ENCODE measurements around the gene PRR18. TPM values are rescaled to one million over a fixed set of nuclear protein-coding genes. Genes with fewer than 3 reads are reported as not detected.

Gene PRR18
- total and polyA plus RNA-seq, 2 of the 13 experiments (the other 11 are each of a cell fraction or from before 2014, with no cell fraction given): 0.04 TPM

DNA sequence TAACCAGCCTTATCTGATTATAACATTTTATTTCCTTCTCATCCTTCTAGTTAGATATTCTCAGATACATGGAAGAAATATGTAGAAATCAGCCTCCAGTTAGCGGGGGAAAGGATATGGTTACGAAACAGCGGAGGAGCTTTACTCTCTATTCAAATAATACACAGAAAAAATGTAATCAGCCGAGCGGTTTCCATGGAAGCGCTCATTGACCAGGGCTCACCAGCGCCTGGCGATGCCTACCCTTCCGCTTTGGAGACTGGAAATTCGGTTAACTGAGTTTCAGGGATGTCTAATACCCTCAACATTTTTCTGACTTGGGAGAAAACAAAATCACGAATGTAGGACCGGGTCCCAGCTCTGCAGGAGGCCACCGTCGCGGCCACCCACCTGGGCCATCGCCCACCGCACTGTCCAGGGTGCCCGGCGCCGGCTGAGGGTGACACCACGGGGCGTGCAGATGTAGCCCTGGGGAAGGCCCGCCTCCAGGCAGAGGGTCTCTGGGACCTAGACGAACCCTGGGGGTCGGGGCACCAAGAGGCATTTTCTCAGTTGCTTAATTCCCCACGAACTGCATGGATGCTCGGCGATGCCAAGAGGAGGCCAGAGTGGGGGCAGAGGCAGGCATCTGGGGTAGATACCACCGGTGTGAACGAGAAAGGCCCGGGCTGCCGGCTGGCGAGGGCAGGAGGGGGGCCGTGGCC, 1.7 kb downstream of the PRR18 start:
- Histone ChIP-seq H3K27me3 (ENCODE audit: control insufficient read depth in 1 of 2, insufficient read depth in 2 of 2, low read length in 2 of 2) (peaks cover 13 to 60% of the 10 kb centered on the region in 2 experiments; a peak in 4 of 5 replicates), H3K4me2 (ENCODE audit: low read depth, low read length) (0 out of 2 replicates have a peak overlapping the region, but pooled peaks have one; percentile 11), H3K9ac (ENCODE audit: insufficient read depth, low read depth, low read length) (no peak overlapping the region), H3K27ac (ENCODE audit: extremely low read length, insufficient read depth, low read length) (no peak overlapping the region), H3K9me3 (ENCODE audit: low read length) (no peaks in the 10 kb centered on the region), H4K20me1 (ENCODE audit: insufficient read depth, low read length) (no peaks in the 10 kb centered on the region), H2AFZ (ENCODE audit: low read length) (no peak overlapping the region), H3K4me3 (replicated peaks in 1 of 3; ENCODE audit: insufficient read depth in 1 of 3, low read depth in 2 of 3, low read length in 3 of 3) (no peak overlapping the region), H3K79me2 (ENCODE audit: insufficient read depth, low read length) (no peaks in the 10 kb centered on the region), H3K4me1 (ENCODE audit: insufficient read depth, low read length) (peaks cover 40% of the 10 kb centered on the region), H3K36me3 (replicated peaks in 1 of 2; ENCODE audit: control insufficient read depth in 1 of 2, insufficient read depth in 2 of 2, low read length in 2 of 2) (no peaks in the 10 kb centered on the region)
- no TSS peak for BruUV-seq (replicated peaks)
- peak; percentile 59 for DNase-seq (ENCODE audit: low spot score)
- peak; percentile 36 for ATAC-seq
- ChIA-PET CTCF (ENCODE audit: low intra/inter-chr PET ratio, low total read pairs) (no interaction called here), POLR2A (interaction anchor here (0.9 to 1.4 kb wide), 2 partner anchors 36 to 93 kb away, joined by 3 read pairs; no protein-coding TSS in a partner anchor)
- in situ Hi-C loops (cut with HindIII; ENCODE audit: extremely low pct_ligation_motif_present, low pct_unique_long_range_greater_than_20kb) (no loop called here), intact Hi-C loops (cut with micrococcal nuclease; ENCODE audit: unreplicated experiment) (no loop called here)
- WGBS (ENCODE audit: low lambda C conversion rate): 52% methylated on average over 32 of the region's 34 CpGs
- FAIRE-seq: no peak
- TF ChIP-seq ZNF138 (CRISPR knock-in tag; IDR thresholded peaks at IDR 0.05; ENCODE audit: low read depth) (no peak), ETV5 (CRISPR knock-in tag; IDR thresholded peaks at IDR 0.05; ENCODE audit: borderline replicate concordance) (peak; percentile 32; the same call in 1 of the 2 replicates), FOXA3 (CRISPR knock-in tag; IDR thresholded peaks at IDR 0.05) (peak; percentile 36; the same call in 1 of the 2 replicates), ZNF256 (CRISPR knock-in tag; conservative IDR thresholded peaks at IDR 0.05) (no peak), RFX1 (IDR thresholded peaks at IDR 0.05) (peak; percentile 25; the same call in 1 of the 2 replicates), GABPB1 (CRISPR knock-in tag; IDR thresholded peaks at IDR 0.05) (peak; percentile 10; the same call in 1 of the 2 replicates)
- TF ChIP-seq, protein P1, sequence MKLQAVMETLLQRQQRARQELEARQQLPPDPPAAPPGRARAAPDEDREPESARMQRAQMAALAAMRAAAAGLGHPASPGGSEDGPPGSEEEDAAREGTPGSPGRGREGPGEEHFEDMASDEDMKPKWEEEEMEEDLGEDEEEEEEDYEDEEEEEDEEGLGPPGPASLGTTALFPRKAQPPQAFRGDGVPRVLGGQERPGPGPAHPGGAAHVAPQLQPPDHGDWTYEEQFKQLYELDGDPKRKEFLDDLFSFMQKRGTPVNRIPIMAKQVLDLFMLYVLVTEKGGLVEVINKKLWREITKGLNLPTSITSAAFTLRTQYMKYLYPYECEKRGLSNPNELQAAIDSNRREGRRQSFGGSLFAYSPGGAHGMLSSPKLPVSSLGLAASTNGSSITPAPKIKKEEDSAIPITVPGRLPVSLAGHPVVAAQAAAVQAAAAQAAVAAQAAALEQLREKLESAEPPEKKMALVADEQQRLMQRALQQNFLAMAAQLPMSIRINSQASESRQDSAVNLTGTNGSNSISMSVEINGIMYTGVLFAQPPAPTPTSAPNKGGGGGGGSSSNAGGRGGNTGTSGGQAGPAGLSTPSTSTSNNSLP (IDR thresholded peaks at IDR 0.05; ENCODE audit: low read depth, low read length): peak; percentile 67
- TF ChIP-seq, protein P2, sequence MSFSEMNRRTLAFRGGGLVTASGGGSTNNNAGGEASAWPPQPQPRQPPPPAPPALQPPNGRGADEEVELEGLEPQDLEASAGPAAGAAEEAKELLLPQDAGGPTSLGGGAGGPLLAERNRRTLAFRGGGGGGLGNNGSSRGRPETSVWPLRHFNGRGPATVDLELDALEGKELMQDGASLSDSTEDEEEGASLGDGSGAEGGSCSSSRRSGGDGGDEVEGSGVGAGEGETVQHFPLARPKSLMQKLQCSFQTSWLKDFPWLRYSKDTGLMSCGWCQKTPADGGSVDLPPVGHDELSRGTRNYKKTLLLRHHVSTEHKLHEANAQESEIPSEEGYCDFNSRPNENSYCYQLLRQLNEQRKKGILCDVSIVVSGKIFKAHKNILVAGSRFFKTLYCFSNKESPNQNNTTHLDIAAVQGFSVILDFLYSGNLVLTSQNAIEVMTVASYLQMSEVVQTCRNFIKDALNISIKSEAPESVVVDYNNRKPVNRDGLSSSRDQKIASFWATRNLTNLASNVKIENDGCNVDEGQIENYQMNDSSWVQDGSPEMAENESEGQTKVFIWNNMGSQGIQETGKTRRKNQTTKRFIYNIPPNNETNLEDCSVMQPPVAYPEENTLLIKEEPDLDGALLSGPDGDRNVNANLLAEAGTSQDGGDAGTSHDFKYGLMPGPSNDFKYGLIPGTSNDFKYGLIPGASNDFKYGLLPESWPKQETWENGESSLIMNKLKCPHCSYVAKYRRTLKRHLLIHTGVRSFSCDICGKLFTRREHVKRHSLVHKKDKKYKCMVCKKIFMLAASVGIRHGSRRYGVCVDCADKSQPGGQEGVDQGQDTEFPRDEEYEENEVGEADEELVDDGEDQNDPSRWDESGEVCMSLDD (CRISPR knock-in tag; IDR thresholded peaks at IDR 0.05; ENCODE audit: borderline replicate concordance): peak; percentile 41; the same call in 1 of the 2 replicates
- TF ChIP-seq, protein P3, sequence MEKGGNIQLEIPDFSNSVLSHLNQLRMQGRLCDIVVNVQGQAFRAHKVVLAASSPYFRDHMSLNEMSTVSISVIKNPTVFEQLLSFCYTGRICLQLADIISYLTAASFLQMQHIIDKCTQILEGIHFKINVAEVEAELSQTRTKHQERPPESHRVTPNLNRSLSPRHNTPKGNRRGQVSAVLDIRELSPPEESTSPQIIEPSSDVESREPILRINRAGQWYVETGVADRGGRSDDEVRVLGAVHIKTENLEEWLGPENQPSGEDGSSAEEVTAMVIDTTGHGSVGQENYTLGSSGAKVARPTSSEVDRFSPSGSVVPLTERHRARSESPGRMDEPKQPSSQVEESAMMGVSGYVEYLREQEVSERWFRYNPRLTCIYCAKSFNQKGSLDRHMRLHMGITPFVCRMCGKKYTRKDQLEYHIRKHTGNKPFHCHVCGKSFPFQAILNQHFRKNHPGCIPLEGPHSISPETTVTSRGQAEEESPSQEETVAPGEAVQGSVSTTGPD (CRISPR knock-in tag; IDR thresholded peaks at IDR 0.05): peak; percentile 71; the same call in 1 of the 2 replicates
- TF ChIP-seq, protein P4, sequence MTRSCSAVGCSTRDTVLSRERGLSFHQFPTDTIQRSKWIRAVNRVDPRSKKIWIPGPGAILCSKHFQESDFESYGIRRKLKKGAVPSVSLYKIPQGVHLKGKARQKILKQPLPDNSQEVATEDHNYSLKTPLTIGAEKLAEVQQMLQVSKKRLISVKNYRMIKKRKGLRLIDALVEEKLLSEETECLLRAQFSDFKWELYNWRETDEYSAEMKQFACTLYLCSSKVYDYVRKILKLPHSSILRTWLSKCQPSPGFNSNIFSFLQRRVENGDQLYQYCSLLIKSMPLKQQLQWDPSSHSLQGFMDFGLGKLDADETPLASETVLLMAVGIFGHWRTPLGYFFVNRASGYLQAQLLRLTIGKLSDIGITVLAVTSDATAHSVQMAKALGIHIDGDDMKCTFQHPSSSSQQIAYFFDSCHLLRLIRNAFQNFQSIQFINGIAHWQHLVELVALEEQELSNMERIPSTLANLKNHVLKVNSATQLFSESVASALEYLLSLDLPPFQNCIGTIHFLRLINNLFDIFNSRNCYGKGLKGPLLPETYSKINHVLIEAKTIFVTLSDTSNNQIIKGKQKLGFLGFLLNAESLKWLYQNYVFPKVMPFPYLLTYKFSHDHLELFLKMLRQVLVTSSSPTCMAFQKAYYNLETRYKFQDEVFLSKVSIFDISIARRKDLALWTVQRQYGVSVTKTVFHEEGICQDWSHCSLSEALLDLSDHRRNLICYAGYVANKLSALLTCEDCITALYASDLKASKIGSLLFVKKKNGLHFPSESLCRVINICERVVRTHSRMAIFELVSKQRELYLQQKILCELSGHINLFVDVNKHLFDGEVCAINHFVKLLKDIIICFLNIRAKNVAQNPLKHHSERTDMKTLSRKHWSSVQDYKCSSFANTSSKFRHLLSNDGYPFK (CRISPR knock-in tag; IDR thresholded peaks at IDR 0.05; ENCODE audit: borderline replicate concordance): no peak

All from HepG2 (cell line).